NCI-H460 (cell line): ENCODE data around the gene METTL24. TPM values are rescaled to one million over a fixed set of nuclear protein-coding genes. Genes with fewer than 3 reads are reported as not detected.
A peak's percentile ranks its signal among the peaks of the same experiment; 100 is the strongest.
"Not testable (repeated sequence)": the region's sequence is repeated elsewhere in the genome, so short reads cannot be mapped to it uniquely, and the experiment has no call there.

Experiments used
- DNase-seq: peaks from one replicate; pipeline ENCODE4 v3.0.0-alpha.2; 2016; ENCODE audit warnings: low read depth; ENCODE audit errors: extremely low read depth
- total RNA-seq: library from RNA; depleted of rRNA; stranded (reverse); fragments of >200 nt; shearing (Covaris generic); gene quantifications from 2 replicates; pipeline ENCODE4 v1.2.3, GENCODE V29; 2014

Gene METTL24
- total RNA-seq, 1 experiment from 2014 or later, result not detected

GRCh38 chr6:110318971-110319370 lies 39.2 kb downstream of the METTL24 start:
- DNase-seq, result no peak

DNA sequence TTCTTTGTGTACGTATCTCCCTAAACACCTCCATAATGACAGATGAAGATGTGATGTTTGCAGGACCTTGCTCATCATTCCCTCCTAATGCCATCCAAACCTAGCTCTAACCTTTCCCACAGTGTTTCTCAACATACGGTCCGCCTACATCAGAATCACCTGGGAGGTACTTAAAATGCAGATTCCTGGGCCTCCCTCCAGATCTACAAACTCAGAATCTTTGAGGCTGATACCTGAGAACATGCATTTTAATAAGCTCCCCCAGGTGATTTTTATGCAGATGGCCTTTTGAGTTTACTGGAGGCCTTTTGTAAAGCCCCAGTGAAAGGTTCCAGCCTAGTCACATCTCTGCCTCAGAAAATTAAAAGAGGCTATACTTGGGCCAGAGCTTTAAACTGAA lies 40.5 kb downstream of the METTL24 start:
- no peak for DNase-seq

DNA sequence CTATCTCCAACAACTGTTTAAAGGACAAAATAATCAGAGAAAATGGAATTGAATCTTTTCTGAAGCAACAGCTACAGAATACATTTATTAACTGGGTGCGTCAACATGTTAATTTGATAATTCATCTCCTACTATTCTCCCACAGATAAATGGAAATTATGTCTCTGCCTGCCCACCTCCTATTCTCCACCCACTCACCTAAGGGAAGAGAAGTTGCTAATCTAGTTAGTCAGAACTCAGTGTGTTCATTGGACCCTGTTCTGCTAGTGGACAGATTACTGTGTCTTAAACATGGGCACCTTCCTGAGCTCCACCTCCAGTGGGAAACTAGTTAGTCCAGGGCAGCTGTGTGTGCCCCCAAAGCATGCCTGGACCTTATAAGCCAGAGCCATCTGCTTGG lies 41.0 kb downstream of the METTL24 start:
- no peak for DNase-seq

DNA sequence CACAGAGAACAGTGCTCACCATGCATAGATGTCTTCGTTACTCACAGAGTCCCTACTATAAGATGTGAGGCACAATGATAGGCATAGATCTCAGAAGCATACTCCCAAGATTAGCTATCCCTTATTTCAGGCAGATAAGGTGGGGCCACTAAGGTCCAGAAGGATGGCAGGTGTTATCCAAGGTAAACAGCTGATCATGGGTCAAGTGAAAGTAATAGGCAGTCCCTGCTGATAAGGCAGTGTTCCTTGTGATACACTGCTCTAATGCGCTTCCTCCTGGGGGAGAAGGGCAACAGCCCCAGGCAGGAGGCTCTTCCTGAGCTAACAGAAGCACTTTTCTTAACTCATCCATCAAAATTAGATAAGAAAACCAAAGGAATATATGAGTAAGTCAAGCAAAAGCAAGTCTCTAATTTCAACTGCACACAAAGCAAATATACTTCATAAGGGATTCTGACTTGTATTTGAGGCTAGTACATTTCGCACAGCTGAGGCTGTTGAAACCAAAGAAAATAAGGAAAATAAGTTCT lies 42.2 kb downstream of the METTL24 start:
- no peak for DNase-seq

- no peak for DNase-seq
These were observed 42.8 kb downstream of the METTL24 start for GRCh38 chr6:110315207-110315868.

- no peak for DNase-seq
These were observed 47.2 kb downstream of the METTL24 start for GRCh38 chr6:110310861-110311446.

DNA sequence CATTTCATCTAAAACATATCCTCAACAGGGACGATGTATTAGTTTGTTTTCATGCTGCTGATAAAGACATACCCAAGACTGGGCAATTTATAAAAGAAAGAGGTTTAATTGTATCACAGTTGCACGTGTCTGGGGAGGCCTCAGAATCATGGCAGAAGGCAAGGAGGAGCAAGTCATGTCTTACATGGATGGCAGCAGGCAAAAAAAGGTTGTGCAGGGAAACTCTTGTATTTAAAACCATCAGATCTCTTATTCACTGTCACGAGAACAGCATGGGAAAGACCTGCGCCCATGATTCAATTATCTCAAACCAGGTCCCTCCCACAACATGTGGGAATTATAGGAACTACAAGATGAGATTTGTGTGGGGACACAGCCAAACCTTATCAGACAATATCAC lies 48.7 kb downstream of the METTL24 start:
- DNase-seq, result not testable (repeated sequence)

- DNase-seq, result no peak
These were observed 50.8 kb downstream of the METTL24 start for GRCh38 chr6:110307368-110307767.

- DNase-seq, result not testable (repeated sequence)
These were observed 52.3 kb downstream of the METTL24 start for GRCh38 chr6:110305832-110306231.

GRCh38 chr6:110303692-110304091 lies 54.5 kb downstream of the METTL24 start:
- not testable (repeated sequence) for DNase-seq

DNA sequence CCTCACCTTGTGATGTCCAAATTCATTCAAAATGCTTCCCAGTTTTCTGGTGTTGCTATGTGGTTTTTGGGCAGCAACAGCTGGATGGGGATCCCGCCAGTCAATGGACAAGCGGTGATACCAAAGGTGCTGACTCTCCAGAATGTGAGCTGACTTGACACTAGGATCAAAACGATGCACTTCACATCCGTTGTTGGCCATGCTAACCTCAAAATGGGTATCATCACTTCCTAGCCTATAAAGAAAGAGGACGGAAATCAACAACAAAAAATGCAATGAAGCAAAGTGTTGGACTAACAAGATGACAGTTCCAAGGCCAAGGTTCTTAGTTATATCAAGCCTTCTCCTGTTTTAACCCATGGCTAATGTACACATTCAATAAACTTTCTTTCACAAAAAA lies 59.2 kb downstream of the METTL24 start:
- DNase-seq, result no peak

GRCh38 chr6:110298411-110298810 lies 59.7 kb downstream of the METTL24 start:
- DNase-seq, result no peak

- DNase-seq, result no peak
These were observed 61.7 kb downstream of the METTL24 start for GRCh38 chr6:110296241-110297025.

DNA sequence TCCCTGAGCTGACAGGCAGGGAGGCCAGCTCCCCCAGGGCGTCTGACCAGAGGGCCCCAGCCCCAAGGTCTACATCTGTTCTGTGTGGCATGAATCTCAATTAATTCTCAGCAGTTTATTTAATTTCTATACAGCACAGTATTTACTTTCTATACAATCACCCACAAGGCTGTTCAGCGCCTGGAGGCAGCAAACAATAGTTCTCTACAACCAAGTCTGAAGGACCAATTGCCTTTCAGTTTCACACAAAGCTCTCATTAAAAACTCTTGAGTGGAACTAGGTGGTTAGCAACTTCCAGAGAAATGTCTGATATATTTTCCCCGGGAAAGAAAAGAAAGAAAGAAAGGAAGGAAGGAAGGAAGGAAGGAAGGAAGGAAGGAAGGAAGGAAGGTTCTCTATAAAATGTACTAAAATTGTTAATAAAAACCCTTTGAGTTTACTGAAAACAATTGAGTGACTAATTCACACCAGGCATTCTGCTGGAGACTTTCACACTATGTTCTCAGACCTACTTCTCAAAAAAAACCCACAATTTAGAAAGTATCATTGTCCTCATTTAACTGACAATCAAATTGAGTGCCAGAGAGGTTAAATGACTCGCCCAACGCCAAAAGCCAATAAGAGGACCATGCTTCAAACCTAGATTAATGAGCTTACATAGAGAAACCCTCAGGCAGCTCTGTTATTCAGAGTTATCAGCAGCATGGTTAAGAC lies 62.5 kb downstream of the METTL24 start:
- DNase-seq, result no peak

DNA sequence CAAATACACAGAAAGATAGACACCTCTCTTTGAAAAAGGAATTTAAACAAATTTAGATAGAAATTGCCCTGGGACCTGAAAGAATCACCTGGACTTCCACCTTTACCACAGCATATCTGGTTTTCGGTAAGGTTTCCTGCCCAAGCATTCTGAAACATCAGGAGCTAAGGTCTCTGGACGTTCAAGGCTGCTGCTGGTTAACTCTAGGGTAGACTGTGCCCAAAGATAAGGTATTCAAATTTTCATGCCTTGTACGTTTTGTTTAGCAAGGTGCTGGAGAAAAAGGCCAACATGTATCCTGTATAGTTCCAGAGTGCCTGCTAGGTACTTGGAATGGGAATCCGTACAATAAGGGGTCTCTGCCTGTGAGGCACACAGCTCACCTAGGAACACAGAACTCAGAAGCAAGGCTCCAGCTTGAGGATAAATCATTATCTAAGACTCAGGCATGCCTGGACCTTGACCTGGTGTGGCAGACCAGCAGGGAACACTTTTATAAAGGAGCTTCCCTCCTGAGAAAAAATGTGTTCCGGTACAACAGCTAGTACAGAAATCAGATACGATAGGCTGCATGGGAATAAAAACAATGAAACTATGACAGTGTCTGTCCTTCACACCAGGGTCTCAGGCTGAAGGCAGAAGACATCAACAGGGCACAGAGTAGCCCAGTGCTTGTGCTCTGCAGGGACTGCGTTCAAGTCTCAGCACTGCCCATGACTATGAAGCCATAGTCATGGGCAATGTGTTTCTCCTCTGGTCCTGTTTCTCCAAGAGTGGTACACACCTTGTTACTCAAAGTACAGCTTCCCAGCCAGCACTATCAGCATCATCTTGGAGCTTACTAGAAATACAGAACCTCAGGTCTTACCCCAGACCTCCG lies 70.4 kb downstream of the METTL24 start:
- no peak for DNase-seq

DNA sequence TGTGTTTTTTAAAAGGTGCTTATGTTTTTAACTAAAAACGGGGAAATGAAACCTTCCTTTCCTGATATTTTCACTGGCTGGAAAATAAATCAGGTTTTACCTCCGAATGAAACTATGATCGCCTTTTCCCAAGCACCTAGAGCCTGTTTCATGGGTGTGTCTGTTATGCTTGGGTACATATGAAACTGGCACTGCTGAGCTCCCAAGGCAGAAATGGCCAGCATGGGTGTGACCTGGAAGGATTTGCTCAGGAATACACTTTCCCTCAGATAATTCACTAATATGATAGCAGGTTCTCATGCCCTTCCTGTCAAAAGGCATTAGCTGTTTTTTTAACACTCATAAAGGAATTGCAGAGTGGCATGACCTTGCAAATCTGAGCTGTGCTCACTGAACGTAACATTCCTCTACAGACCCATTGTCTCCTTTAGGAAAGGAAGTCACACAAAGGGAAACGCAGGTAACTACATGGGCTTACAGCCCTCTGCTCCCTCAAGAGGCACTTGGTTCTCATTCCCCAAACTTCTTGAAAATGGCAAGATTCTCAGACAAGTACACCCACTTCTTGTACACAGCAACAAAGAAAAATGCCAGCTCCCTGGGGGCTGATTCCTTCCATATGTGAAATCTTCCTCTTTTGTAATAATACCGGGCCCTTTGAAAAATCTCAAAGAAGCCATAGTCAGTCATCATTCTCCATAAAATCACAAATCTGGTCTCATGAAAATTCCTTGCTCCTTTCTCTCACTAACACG lies 72.7 kb downstream of the METTL24 start:
- DNase-seq, result peak; percentile 38

DNA sequence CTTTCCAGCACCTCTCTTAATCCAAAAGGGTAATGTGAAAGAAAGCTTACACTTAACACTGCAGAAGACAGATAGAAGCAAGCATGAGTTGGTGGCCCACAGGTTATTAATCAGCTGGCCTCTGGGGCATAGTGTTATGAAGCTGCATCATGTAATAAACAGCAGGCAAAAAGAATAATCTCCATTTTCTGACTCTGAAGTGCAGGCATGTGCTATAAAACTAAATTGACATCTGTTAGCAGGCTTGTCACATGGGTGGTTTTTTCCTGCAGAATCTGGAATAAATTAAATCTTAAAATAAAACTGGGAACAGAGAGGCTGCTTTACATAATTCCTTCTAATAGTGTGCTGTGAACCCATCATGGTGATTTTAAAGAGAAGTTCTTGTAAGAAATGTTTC lies 73.3 kb downstream of the METTL24 start:
- DNase-seq, result no peak

DNA sequence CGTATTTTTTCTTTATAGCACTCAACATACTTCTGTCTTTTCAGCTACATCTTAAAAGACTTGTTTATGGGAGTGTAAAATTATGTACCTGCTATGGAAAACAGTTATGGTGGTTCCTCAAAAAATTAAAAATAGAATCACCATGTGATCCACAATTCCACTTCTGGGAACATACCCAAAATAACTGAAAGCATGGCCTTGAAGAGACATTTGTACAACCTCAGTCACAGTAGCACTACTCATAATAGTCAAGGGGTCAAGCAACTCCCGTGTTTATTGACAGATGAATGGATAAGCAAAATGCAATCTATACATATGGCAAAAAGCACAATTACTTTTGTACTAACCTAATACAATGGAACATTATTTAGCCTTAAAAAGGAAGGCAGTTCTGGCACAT lies 74.5 kb downstream of the METTL24 start:
- no peak for DNase-seq

DNA sequence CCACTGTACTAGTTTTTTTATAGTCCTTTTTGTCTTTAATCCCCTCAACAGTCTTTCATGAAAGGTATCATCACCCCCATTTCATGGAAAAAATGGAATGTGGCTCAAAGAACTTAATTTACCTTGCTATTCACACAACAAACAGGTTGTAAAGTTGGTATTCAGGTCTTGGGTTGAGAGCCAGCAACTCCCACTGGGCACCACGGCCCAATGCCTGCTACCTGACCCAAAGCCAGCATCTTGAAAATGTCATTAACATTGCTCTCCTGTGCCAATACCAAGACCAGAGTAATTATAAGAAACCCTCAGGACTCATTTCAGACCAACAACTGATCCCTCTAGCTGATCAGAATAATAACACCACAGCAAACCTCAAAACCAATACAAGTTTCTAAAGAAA lies 75.7 kb downstream of the METTL24 start:
- no peak for DNase-seq
